ENCODE measurements around the gene MACROD2.

DNA sequence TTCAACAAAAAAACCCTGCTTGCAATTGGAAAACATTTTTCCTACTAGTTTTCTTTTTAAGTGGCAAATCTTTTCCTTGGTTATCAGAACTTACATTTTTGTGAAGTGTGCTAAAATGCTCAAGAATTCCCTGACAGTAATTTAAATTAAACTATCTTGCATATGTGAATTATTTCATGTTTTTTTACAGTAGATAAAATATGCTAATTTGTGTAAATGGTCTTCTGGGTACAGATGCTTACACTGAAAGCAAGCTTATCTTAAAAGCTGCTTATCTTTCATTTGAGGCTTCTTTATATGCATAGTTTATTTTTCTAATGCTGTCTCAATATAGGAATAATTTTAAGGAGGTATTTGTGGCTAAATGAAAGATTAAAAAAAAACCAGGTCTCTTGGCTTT is 745.1 kb downstream of the MACROD2 start:
- TF ChIP-seq, protein P1, sequence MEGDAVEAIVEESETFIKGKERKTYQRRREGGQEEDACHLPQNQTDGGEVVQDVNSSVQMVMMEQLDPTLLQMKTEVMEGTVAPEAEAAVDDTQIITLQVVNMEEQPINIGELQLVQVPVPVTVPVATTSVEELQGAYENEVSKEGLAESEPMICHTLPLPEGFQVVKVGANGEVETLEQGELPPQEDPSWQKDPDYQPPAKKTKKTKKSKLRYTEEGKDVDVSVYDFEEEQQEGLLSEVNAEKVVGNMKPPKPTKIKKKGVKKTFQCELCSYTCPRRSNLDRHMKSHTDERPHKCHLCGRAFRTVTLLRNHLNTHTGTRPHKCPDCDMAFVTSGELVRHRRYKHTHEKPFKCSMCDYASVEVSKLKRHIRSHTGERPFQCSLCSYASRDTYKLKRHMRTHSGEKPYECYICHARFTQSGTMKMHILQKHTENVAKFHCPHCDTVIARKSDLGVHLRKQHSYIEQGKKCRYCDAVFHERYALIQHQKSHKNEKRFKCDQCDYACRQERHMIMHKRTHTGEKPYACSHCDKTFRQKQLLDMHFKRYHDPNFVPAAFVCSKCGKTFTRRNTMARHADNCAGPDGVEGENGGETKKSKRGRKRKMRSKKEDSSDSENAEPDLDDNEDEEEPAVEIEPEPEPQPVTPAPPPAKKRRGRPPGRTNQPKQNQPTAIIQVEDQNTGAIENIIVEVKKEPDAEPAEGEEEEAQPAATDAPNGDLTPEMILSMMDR (IDR thresholded peaks at IDR 0.05), result no peak
- TF ChIP-seq POLR2AphosphoS5 (IDR thresholded peaks at IDR 0.05) (no peak), POLR2A (IDR thresholded peaks at IDR 0.05) (no peak), EP300 (IDR thresholded peaks at IDR 0.05) (no peak)
